BJ (cell line): ENCODE data around the gene DPYD. TPM values are rescaled to one million over a fixed set of nuclear protein-coding genes. Genes with fewer than 3 reads are reported as not detected.

Experiments used
- CTCF ChIA-PET: fragments of 350-600 bp; formaldehyde crosslinking; extraction: SDS; loops from one replicate; lab custom pipeline; 2021; ENCODE audit warnings: antibody characterized with exemption, inconsistent platforms; lab: Yijun Ruan, JAX
- POLR2A ChIA-PET: fragments of 300-600 bp; sonication (Branson Sonifier 250); formaldehyde crosslinking; extraction: SDS; loops from one replicate; lab custom pipeline; 2021; ENCODE audit warnings: antibody characterized with exemption; lab: Charles Lee
- DNase-seq: peaks from one replicate; pipeline ENCODE4 v3.0.0-alpha.2; 2011; ENCODE audit warnings: low read depth
- H3K27me3 ChIP-seq: 2 replicates; pipeline ENCODE4 v1.6.0; 2011; ENCODE audit warnings: low read length; ENCODE audit not compliant: control insufficient read depth, insufficient read depth
- H3K36me3 ChIP-seq: 2 replicates; pipeline ENCODE4 v1.5.1; 2011; ENCODE audit warnings: low read length; ENCODE audit not compliant: control insufficient read depth, insufficient read depth
- H3K4me3 ChIP-seq: 2 replicates; pipeline ENCODE4 v1.5.1; 2011; ENCODE audit warnings: low read depth, mild to moderate bottlenecking, control low read depth, low read length
- CTCF ChIP-seq: IDR thresholded peaks from 2 replicates; pipeline ENCODE4 v1.5.1; 2011; ENCODE audit warnings: low read depth, mild to moderate bottlenecking, control low read depth, inconsistent platforms, low read length, moderate library complexity; ENCODE audit not compliant: insufficient read depth
- polyA plus RNA-seq: library from polyadenylated mRNA; depleted of rRNA; stranded (reverse); fragments of >200 nt; gene quantifications from 2 replicates; pipeline ENCODE4 v1.2.3, GENCODE V29; 2011

DPYD gene
- polyA plus RNA-seq, 1 experiment = 13.1 TPM

GRCh38 chr1:97160818-97161217 is 760.0 kb downstream of the DPYD start:
- no peak for DNase-seq
- ChIA-PET POLR2A (no interaction called here), CTCF (no interaction called here)
- Histone ChIP-seq H3K27me3 (no peaks in the 10 kb centered on the region), H3K4me3 (no peak overlapping the region), H3K36me3 (no peaks in the 10 kb centered on the region)
- TF ChIP-seq CTCF = no peak

GRCh38 chr1:97159342-97159741 is 761.5 kb downstream of the DPYD start:
- TF ChIP-seq CTCF = no peak
- Histone ChIP-seq H3K27me3 (no peaks in the 10 kb centered on the region), H3K36me3 (no peaks in the 10 kb centered on the region), H3K4me3 (no peak overlapping the region)
- POLR2A ChIA-PET = no interaction called here
- CTCF ChIA-PET = interaction anchor here (0.6 kb wide), 1 partner anchor 98 kb away, joined by 3 read pairs; no protein-coding TSS in a partner anchor
- no peak for DNase-seq

- POLR2A ChIA-PET = no interaction called here
- CTCF ChIA-PET = no interaction called here
- Histone ChIP-seq H3K4me3 (no peak overlapping the region), H3K36me3 (no peaks in the 10 kb centered on the region), H3K27me3 (no peaks in the 10 kb centered on the region)
- no peak for TF ChIP-seq CTCF
- no peak for DNase-seq
Measured at GRCh38 chr1:97158691-97159096, 762.1 kb downstream of the DPYD start.

GRCh38 chr1:97157991-97158390 is 762.8 kb downstream of the DPYD start:
- CTCF ChIA-PET = interaction anchor here (1.2 kb wide), 1 partner anchor 13 kb away, joined by 3 read pairs; no protein-coding TSS in a partner anchor
- no peak overlapping the region for H3K4me3 ChIP-seq
- POLR2A ChIA-PET = no interaction called here
- H3K27me3 ChIP-seq = no peaks in the 10 kb centered on the region
- no peak for TF ChIP-seq CTCF
- H3K36me3 ChIP-seq = no peaks in the 10 kb centered on the region
- no peak for DNase-seq

- CTCF ChIA-PET = interaction anchor here (0.7 to 1.2 kb wide), 2 partner anchors 14 to 149 kb away, joined by 3 to 5 read pairs; no protein-coding TSS in a partner anchor
- TF ChIP-seq CTCF = no peak
- DNase-seq = no peak
- H3K27me3 ChIP-seq = no peaks in the 10 kb centered on the region
- POLR2A ChIA-PET = no interaction called here
- H3K4me3 ChIP-seq = no peak overlapping the region
- no peaks in the 10 kb centered on the region for H3K36me3 ChIP-seq
Measured at GRCh38 chr1:97151651-97152050, 769.2 kb downstream of the DPYD start.
